Endothelial cell of umbilical vein (primary cell): ENCODE results near the gene KCTD13. TPM values are rescaled to one million over a fixed set of nuclear protein-coding genes. Genes with fewer than 3 reads are reported as not detected.
"Not testable (repeated sequence)": the region's sequence is repeated elsewhere in the genome, so short reads cannot be mapped to it uniquely, and the experiment has no call there.

Experiments
- BruUV-seq: library from RNA; stranded (reverse); fragments of 400-500 nt; replicated peaks from 2 replicates; lab custom pipeline; 2021; lab: Mats Ljungman, UMichigan
- CTCF ChIA-PET: fragments of 300-600, 350-600 bp; sonication (Branson Sonifier 250); formaldehyde crosslinking; loops from one replicate; lab custom pipeline; 2021; ENCODE audit warnings: antibody characterized with exemption, inconsistent platforms; lab: Charles Lee
- POLR2A ChIA-PET: fragments of 300-600, 350-600 bp; sonication (Branson Sonifier 250); formaldehyde crosslinking; loops from one replicate; lab custom pipeline; 2021; ENCODE audit warnings: antibody characterized with exemption, inconsistent platforms; lab: Charles Lee
- DNase-seq: peaks from one replicate; pipeline ENCODE4 v3.0.0-alpha.2; 2011; ENCODE audit warnings: low read depth, low spot score
- FAIRE-seq: peaks from 2 replicates; lab custom pipeline; 2011; peaks lifted over from hg19 to GRCh38; lab: Jason Lieb, UNC
- H2AFZ ChIP-seq: 2 replicates; pipeline ENCODE4 v1.6.0; 2012; ENCODE audit warnings: low read depth, low read length, control low read depth, inconsistent platforms
- H3K27ac ChIP-seq: 2 replicates; pipeline ENCODE4 v1.5.1; 2011; ENCODE audit warnings: low read depth, mild to moderate bottlenecking, control low read depth, low read length, moderate library complexity; ENCODE audit not compliant: insufficient read depth
- H3K27me3 ChIP-seq, 2 experiments: 2 replicates each; pipeline versions ENCODE4 v1.6.0 to v1.6.1; 2011; ENCODE audit warnings: low read length in 2 of 2, mixed read lengths in 1 of 2; ENCODE audit not compliant: control insufficient read depth in 2 of 2, insufficient read depth in 2 of 2
- H3K36me3 ChIP-seq, 2 experiments: 2 replicates in 1 of 2; 3 replicates in 1 of 2; pipeline ENCODE4 v1.5.1; 2011; ENCODE audit warnings: low read length in 2 of 2, mild to moderate bottlenecking in 1 of 2, moderate library complexity in 1 of 2; ENCODE audit not compliant: control insufficient read depth in 2 of 2, insufficient read depth in 2 of 2; ENCODE audit errors: extremely low read depth in 1 of 2
- H3K4me1 ChIP-seq: 3 replicates; pipeline ENCODE4 v1.5.1; 2011; ENCODE audit warnings: mild to moderate bottlenecking, low read length; ENCODE audit not compliant: control insufficient read depth, insufficient read depth; ENCODE audit errors: extremely low read depth
- H3K4me2 ChIP-seq: 2 replicates; pipeline ENCODE4 v1.6.1; 2011; ENCODE audit warnings: low read length, control low read depth, mixed read lengths; ENCODE audit not compliant: insufficient read depth
- H3K4me3 ChIP-seq, 3 experiments: fragments of 200-600 bp in 1 of 3; sonication (generic), shearing (Covaris generic) in 1 of 3; replicated peaks in 1 of 3; 2 replicates each; pipeline ENCODE4 v1.5.1; 2011 to 2016; ENCODE audit warnings: control low read depth in 3 of 3, low read length in 3 of 3, mild to moderate bottlenecking in 2 of 3, inconsistent platforms in 1 of 3, low read depth in 1 of 3, moderate library complexity in 1 of 3; ENCODE audit not compliant: insufficient read depth in 1 of 3
- H3K79me2 ChIP-seq: 2 replicates; pipeline ENCODE4 v1.6.0; 2012; ENCODE audit warnings: low read length, inconsistent platforms; ENCODE audit not compliant: control insufficient read depth, insufficient read depth
- H3K9ac ChIP-seq: replicated peaks from 2 replicates; pipeline ENCODE3; 2011; ENCODE audit warnings: low read length, control low read depth; ENCODE audit not compliant: insufficient read depth; ENCODE audit errors: extremely low read depth
- H3K9me1 ChIP-seq: replicated peaks from 3 replicates; pipeline ENCODE4 v1.6.0; 2011; ENCODE audit warnings: mild to moderate bottlenecking, low read length; ENCODE audit not compliant: control insufficient read depth, insufficient read depth; ENCODE audit errors: extremely low read depth
- H3K9me3 ChIP-seq: replicated peaks from 2 replicates; pipeline ENCODE4 v1.5.1; 2012; ENCODE audit warnings: low read length, inconsistent platforms; ENCODE audit not compliant: control insufficient read depth, insufficient read depth
- H4K20me1 ChIP-seq: replicated peaks from 2 replicates; pipeline ENCODE3; 2011; ENCODE audit warnings: mild to moderate bottlenecking, low read length; ENCODE audit not compliant: control insufficient read depth, insufficient read depth; ENCODE audit errors: extremely low read depth
- EZH2 ChIP-seq: IDR thresholded peaks from 2 replicates; pipeline ENCODE4 v1.6.1; 2012; ENCODE audit warnings: borderline replicate concordance, low read depth, mild to moderate bottlenecking, moderate library complexity, low read length, inconsistent platforms; ENCODE audit not compliant: severe bottlenecking
- FOS ChIP-seq: IDR thresholded peaks from 2 replicates; pipeline ENCODE4 v1.6.1; 2011; ENCODE audit warnings: mild to moderate bottlenecking, low read length, moderate library complexity, borderline replicate concordance; ENCODE audit not compliant: insufficient read depth
- GATA2 ChIP-seq: IDR thresholded peaks from 2 replicates; pipeline ENCODE4 v1.7.0; 2011; ENCODE audit warnings: low read depth, mild to moderate bottlenecking, moderate library complexity, mixed read lengths, low read length; ENCODE audit not compliant: insufficient read length, insufficient read depth
- JUN ChIP-seq: IDR thresholded peaks from 2 replicates; pipeline ENCODE4 v1.6.1; 2011; ENCODE audit warnings: borderline replicate concordance, low read depth; ENCODE audit not compliant: insufficient read length, insufficient read depth
- MYC ChIP-seq: IDR thresholded peaks from one replicate; pipeline ENCODE4 v1.6.1; 2011; ENCODE audit warnings: mild to moderate bottlenecking, low read depth, low read length
- POLR2A ChIP-seq: IDR thresholded peaks from 2 replicates; pipeline ENCODE4 v1.6.1; 2012; ENCODE audit warnings: low read depth, mild to moderate bottlenecking, control low read depth, low read length
- POLR2AphosphoS5 ChIP-seq: IDR thresholded peaks from 2 replicates; pipeline ENCODE4 v1.6.1; 2012; ENCODE audit warnings: low read depth, mild to moderate bottlenecking, control low read depth, low read length, moderate library complexity; ENCODE audit not compliant: insufficient read depth
- dilution Hi-C: fragments of 300-500 bp; cut with MboI; formaldehyde crosslinking; loops from one replicate; pipeline ENCODE4 v1.15.0; 2019; ENCODE audit warnings: low sequenced_read_pairs; ENCODE audit not compliant: extremely low pct_ligation_motif_present
- intact Hi-C: fragments of 100-400 bp; cut with micrococcal nuclease; formaldehyde crosslinking; loops from one replicate; pipeline ENCODE4 v1.10.0; 2022
- polyA plus RNA-seq, 4 experiments: library from polyadenylated mRNA; depleted of rRNA in 3 of 4; stranded (reverse) in 3 of 4; unstranded in 1 of 4; fragments of >200 nt; gene quantifications; 2 replicates each; pipeline versions ENCODE4 v1.2.1 to v1.2.3, GENCODE V29; 2011 to 2012; ENCODE audit warnings: missing spikeins in 1 of 4
- total RNA-seq: library from RNA; stranded (reverse); gene quantifications from 2 replicates; pipeline ENCODE4 v1.2.3, GENCODE V29; 2021
- TF ChIP-seq, protein P1 (sequence below), 2 donors: IDR thresholded peaks; 1 replicate in 1 of 2; 2 replicates in 1 of 2; pipeline ENCODE4 v1.5.1; 2011; ENCODE audit warnings: low read length in 2 of 2, mild to moderate bottlenecking in 2 of 2, moderate library complexity in 2 of 2, control low read depth in 1 of 2, inconsistent platforms in 1 of 2, low read depth in 1 of 2; ENCODE audit not compliant: insufficient read depth in 1 of 2; ENCODE audit errors: extremely low read depth in 1 of 2
- TF ChIP-seq, protein P2 (sequence below): IDR thresholded peaks from 2 replicates; pipeline ENCODE4 v1.6.1; 2011; ENCODE audit not compliant: insufficient read depth, insufficient read length

Gene KCTD13
- total and polyA plus RNA-seq, 2 donors (not counting 3 experiments of a cell fraction or from before 2014, with no cell fraction given) = 22.6 to 24.2 TPM

DNA sequence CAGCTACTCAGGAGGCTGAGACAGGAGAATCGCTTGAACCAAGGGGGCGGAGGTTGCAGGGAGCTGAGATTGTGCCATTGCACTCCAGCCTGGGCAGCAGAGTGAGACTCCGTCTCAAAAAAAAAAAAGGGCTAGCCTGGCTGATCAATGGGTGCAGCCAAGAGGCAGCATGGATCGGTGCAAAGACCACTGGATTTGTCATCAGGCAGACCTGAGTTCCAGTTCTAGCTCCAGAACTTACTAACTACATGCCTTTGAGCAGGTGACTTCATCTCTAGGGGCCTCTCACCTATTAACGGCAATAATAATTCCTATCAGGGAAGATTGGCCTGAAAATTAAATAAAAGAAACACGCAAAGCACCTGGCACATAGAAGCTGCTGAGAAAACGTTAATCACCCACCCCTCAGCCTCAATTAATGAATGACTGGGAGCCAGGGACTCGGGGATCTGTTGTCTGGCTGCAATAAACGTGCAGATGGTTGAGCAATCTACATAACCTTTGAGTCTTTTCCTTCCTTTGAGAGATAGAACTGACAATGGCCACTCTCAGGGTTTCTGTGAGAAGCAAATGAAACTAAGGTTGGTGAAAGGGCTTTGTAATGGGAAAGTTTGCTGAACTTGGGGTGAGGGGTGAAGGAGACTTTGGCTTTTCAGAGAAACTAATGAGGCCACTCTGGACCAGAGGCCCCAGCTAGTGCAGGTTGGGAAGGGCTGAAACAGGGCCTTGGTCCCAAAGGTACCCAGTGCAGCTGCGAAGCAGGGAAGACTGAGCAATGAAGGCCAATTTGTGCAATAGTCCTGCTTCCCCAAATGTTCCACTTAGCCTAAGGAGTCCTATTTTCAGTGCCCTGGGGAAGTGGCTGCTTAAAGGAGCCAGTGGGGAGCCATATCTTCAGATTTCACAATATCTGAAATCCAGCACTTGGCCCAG lies 34.2 kb downstream of the KCTD13 start:
- H3K4me3 ChIP-seq = no peak overlapping the region
- intact Hi-C loops = no loop called here
- POLR2A ChIA-PET = interaction anchor here (0.5 kb wide), 1 partner anchor 142 kb away, joined by 5 read pairs; no protein-coding TSS in a partner anchor
- no peak for DNase-seq
- BruUV-seq = no TSS peak
- no peak overlapping the region for H3K4me2 ChIP-seq
- H3K9ac ChIP-seq = no peak overlapping the region
- H3K36me3 ChIP-seq = no peaks in the 10 kb centered on the region
- dilution Hi-C loops = no loop called here
- no peaks in the 10 kb centered on the region for H3K4me1 ChIP-seq
- no peak overlapping the region for H3K27ac ChIP-seq
- H4K20me1 ChIP-seq = no peaks in the 10 kb centered on the region
- no peak for FAIRE-seq
- no peaks in the 10 kb centered on the region for H3K79me2 ChIP-seq
- TF ChIP-seq JUN (no peak), POLR2A (no peak), GATA2 (no peak), POLR2AphosphoS5 (no peak), EZH2 (no peak), FOS (no peak), MYC (no peak)
- TF ChIP-seq, protein P1, sequence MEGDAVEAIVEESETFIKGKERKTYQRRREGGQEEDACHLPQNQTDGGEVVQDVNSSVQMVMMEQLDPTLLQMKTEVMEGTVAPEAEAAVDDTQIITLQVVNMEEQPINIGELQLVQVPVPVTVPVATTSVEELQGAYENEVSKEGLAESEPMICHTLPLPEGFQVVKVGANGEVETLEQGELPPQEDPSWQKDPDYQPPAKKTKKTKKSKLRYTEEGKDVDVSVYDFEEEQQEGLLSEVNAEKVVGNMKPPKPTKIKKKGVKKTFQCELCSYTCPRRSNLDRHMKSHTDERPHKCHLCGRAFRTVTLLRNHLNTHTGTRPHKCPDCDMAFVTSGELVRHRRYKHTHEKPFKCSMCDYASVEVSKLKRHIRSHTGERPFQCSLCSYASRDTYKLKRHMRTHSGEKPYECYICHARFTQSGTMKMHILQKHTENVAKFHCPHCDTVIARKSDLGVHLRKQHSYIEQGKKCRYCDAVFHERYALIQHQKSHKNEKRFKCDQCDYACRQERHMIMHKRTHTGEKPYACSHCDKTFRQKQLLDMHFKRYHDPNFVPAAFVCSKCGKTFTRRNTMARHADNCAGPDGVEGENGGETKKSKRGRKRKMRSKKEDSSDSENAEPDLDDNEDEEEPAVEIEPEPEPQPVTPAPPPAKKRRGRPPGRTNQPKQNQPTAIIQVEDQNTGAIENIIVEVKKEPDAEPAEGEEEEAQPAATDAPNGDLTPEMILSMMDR (IDR thresholded peaks at IDR 0.05; ENCODE audit: extremely low read depth in 1 of 2, insufficient read depth in 1 of 2, low read depth in 1 of 2, low read length in 2 of 2) = no peak
- TF ChIP-seq, protein P2, sequence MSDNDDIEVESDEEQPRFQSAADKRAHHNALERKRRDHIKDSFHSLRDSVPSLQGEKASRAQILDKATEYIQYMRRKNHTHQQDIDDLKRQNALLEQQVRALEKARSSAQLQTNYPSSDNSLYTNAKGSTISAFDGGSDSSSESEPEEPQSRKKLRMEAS = no peak
- H3K9me3 ChIP-seq = no peaks in the 10 kb centered on the region
- no peak overlapping the region for H2AFZ ChIP-seq
- H3K27me3 ChIP-seq = no peaks in the 10 kb centered on the region
- CTCF ChIA-PET = interaction anchor here (1.9 kb wide), 1 partner anchor 44 kb away, joined by 4 read pairs; no protein-coding TSS in a partner anchor
- H3K9me1 ChIP-seq = no peaks in the 10 kb centered on the region

DNA sequence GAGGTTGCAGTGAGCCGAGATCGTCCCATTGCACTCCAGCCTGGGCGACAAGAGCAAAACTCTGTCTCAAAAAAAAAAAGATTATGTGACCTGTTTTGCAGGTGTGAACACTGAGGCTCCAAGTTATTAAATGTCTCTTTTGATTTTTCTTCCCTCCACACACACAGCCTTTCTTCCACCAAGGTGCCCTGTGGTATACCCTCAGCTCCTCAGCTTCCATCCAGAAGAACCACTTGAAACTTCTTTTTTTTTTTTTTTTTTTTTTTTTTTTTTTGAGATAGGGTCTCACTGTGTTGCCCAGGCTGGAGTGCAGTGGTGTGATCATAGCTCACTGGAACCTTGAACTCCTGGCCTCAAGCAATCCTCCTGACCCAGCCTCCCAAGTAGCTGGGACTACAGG lies 36.7 kb downstream of the KCTD13 start:
- H3K4me3 ChIP-seq, H3K36me3 ChIP-seq, H4K20me1 ChIP-seq, H3K9me1 ChIP-seq, intact Hi-C loops, H3K4me1 ChIP-seq, H2AFZ ChIP-seq, H3K9ac ChIP-seq, dilution Hi-C loops, BruUV-seq, H3K79me2 ChIP-seq, H3K27me3 ChIP-seq, FAIRE-seq, H3K27ac ChIP-seq, H3K4me2 ChIP-seq, POLR2A ChIA-PET, H3K9me3 ChIP-seq, DNase-seq: not testable (repeated sequence)
- CTCF ChIA-PET = interaction anchor here (0.8 to 1.0 kb wide), 2 partner anchors 11 to 99 kb away, joined by 3 to 4 read pairs; partner anchors contain the start of genes ASPHD1 and KIF22
